AML-193 (cell line): ENCODE measurements around the gene CDHR1.

Source experiments
- DNase-seq, 2 experiments: peaks; one replicate each; lab custom pipeline; 2025; lab: John Stamatoyannopoulos, UW

The CDHR1 gene

GRCh38 chr10:84230359-84230758 lies 36.0 kb downstream of the CDHR1 start:
- no peak for DNase-seq

- no peak for DNase-seq
Observed at GRCh38 chr10:84232376-84232775, 38.0 kb downstream of the CDHR1 start.

GRCh38 chr10:84233940-84234339 lies 39.6 kb downstream of the CDHR1 start:
- no peak for DNase-seq

GRCh38 chr10:84234479-84234878 lies 40.1 kb downstream of the CDHR1 start:
- no peak for DNase-seq

- DNase-seq, result no peak
Observed at GRCh38 chr10:84235096-84235495, 40.8 kb downstream of the CDHR1 start.

- DNase-seq, result no peak
Observed at GRCh38 chr10:84236807-84237198, 42.5 kb downstream of the CDHR1 start.

GRCh38 chr10:84237199-84238051 lies 43.1 kb downstream of the CDHR1 start:
- DNase-seq, result no peak

- no peak for DNase-seq
Observed at GRCh38 chr10:84238909-84239308, 44.6 kb downstream of the CDHR1 start.

- DNase-seq, result no peak
Observed at GRCh38 chr10:84241185-84241790, 47.0 kb downstream of the CDHR1 start, which contains the start of gene LRIT1. TSS of gene LRIT1 (minus strand) at chr10:84241546. CDS start at chr10:84241439, 107 bp downstream.

- no peak for DNase-seq
Observed at GRCh38 chr10:84243759-84244158, 49.4 kb downstream of the CDHR1 start.

- no peak for DNase-seq
Observed at GRCh38 chr10:84244651-84245270, 50.4 kb downstream of the CDHR1 start, which contains the start of gene RGR. TSS of gene RGR (plus strand) at chr10:84245053. CDS start at chr10:84245091, 38 bp downstream.

GRCh38 chr10:84247496-84247895 lies 53.2 kb downstream of the CDHR1 start:
- DNase-seq, result no peak

- no peak for DNase-seq
Observed at GRCh38 chr10:84248794-84249193, 54.5 kb downstream of the CDHR1 start.

- DNase-seq, result no peak
Observed at GRCh38 chr10:84254552-84255478, 60.5 kb downstream of the CDHR1 start.

- no peak for DNase-seq
Observed at GRCh38 chr10:84256510-84257342, 62.4 kb downstream of the CDHR1 start.

- no peak for DNase-seq
Observed at GRCh38 chr10:84257343-84258020, 63.1 kb downstream of the CDHR1 start.

GRCh38 chr10:84258034-84258695 lies 63.8 kb downstream of the CDHR1 start:
- no peak for DNase-seq

GRCh38 chr10:84261236-84261915 lies 67.0 kb downstream of the CDHR1 start:
- no peak for DNase-seq
